SIG-M5 treated with dmso at 0.1 percent for 504 hours (cell line): ENCODE data around the gene OCIAD1.
"Not testable (repeated sequence)": the region's sequence is repeated elsewhere in the genome, so short reads cannot be mapped to it uniquely, and the experiment has no call there.

Experiments
- DNase-seq: peaks from one replicate; lab custom pipeline; 2025; ENCODE audit not compliant: unreplicated experiment; lab: John Stamatoyannopoulos, UW

The OCIAD1 gene

GRCh38 chr4:48816971-48817370 lies 13.9 kb upstream of the OCIAD1 start:
- no peak for DNase-seq

DNA sequence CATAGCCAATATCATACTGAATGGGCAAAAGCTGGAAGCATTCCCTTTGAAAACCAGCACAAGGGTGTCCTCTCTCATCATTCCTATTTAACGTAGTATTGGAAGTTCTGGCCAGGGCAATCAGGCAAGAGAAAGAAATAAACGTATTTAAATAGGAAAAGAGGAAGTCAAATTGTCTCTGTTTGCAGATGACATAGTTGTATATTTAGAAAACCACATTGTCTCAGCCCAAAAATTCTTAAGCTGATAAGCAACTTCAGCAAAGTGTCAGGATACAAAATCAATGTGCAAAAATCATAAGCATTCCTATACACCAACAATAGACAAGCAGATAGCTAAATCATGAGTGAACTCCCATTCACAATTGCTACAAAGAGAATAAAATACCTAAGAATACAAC lies 9.5 kb upstream of the OCIAD1 start:
- not testable (repeated sequence) for DNase-seq

DNA sequence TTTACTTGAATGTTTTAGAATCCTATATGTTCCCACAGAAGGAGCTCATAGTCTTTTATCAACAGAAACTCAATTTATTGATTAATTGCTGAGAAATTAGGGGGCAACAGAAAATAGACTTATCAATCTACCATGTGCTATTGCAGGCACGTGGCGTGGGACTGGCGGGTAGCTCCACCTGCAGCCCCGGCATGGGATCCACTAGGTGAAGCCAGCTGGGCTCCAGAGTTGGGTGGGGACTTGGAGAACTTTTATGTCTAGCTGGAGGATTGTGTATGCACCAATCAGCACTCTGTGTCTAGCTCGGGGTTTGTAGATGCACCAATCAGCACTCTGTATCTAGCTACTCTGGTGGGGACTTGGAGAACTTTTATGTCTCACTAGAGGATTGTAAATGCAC lies 3.3 kb upstream of the OCIAD1 start:
- DNase-seq, result no peak

DNA sequence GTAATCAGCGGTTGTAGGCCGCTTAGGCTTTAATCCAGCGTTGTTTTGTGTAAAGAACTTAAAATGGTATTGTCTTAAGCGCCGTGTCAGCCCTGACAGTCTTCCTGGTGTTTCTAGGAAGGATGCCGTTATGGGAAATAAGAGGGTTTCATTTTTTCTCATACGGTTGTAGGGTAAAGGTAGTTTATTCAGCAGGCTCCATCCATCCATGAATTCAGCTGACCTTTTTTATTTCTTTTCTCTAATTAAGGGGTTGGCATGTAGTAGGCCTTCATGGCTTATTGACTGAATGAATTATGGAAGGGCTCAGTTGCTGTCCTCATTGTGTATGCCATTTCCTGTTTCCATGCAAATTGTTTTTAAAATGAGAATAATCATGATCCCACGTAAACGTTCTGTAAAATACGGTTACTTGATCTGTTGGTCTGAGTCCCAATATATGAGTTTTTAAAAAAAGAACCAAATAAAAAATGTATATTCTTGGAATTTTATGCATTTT lies 693 bp downstream of the OCIAD1 start:
- DNase-seq, result peak; percentile 35

- DNase-seq, result no peak
Observed at GRCh38 chr4:48832571-48832970, 1.7 kb downstream of the OCIAD1 start.

DNA sequence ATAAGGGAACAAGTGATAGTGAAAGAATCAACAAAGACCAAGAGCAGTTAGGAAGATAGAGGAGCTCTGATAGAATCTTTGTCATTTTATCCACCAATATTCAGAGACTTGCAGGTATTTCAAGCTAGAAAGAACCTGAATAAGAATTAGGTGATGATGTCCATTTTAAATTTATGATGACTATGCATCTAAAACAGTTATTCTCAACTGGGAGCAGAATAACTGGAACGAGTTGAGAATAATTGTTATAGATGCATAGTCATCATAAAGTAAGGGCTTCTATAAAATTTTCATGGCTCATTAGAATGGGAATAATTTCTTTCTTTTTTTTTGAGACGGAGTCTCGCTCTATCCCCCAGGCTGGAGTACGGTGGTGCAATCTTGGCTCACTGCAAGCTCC lies 5.8 kb downstream of the OCIAD1 start:
- no peak for DNase-seq

- DNase-seq, result no peak
Observed at GRCh38 chr4:48841045-48841827, 10.3 kb downstream of the OCIAD1 start.

- no peak for DNase-seq
Observed at GRCh38 chr4:48844843-48845242, 14.0 kb downstream of the OCIAD1 start.

DNA sequence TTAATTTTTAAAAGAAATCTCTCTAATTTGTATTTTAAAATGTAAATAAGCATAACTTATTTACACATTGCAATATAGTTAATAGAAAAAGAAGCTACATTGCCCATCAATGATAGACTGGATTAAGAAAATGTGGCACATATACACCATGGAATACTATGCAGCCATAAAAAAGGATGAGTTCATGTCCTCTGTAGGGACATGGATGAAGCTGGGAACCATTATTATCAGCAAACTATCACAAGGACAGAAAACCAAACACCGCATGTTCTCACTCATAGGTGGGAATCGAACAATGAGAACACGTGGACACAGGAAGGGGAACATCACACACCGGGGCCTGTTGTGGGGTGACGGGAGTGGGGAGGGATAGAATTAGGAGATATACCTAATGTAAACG lies 17.9 kb downstream of the OCIAD1 start:
- DNase-seq, result not testable (repeated sequence)

DNA sequence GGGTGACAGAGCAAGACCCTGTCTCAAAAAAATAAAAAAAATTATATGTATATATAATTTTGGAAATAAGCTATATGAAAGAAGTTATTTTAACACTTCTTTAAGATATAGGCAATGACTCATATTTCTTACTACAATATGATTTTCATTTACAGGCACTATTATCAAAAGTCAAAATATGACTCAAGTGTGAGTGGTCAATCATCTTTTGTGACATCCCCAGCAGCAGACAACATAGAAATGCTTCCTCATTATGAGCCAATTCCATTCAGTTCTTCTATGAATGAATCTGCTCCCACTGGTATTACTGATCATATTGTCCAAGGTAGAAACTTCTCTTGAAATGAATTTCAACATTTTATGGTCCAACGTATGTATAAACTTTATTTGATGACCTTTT lies 20.8 kb downstream of the OCIAD1 start:
- no peak for DNase-seq

DNA sequence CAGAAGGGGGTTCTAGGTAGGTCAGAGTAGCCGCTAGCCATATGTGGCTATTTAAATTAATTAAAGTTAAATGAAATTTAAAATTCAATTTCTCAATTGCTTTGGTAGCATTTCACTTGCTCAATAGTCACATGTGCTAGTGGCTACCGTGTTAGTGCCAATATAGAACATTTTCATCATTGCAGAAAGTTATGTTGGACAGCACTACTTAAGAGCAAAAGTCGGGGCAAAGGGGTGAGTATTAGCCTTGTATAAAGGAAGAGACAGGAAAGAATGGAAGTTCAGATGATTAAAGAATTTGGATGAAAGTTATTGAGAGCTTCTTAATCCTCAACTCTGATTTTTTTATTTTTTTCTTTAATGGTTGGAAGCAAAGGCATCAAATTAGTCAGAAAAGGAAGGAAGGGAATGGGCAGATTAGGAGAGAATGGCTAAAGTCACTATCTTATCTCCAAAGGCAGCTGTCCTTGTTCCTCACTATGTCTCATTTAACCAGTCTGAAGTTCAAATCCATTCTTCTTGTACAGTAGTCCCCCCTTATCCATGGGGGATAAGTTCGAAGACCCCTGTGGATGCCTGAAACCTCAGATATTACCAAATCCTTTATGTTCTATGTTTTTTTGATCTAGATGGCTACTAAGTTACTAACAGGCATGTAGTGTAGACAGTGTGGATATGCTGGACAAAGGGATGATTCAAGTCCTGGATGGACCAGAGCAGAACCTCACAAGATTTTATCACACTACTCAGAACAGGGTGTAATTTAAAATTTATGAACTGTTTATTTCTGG lies 22.9 kb downstream of the OCIAD1 start:
- no peak for DNase-seq

DNA sequence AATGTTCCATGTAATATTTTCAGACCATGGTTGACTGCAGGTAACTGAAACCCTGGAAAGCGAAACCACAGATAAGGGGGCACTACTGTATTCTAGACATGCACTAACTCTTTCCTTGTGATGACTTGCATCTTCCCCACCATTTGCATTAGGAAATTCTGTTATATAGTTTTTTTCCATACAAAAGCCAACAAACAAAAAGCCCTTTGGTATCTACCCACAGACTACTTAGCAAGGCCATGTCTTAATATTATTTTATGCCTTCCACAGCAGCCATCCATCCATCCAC lies 23.5 kb downstream of the OCIAD1 start:
- DNase-seq, result no peak

GRCh38 chr4:48854982-48855381 lies 24.1 kb downstream of the OCIAD1 start:
- no peak for DNase-seq

GRCh38 chr4:48858130-48858529 lies 27.2 kb downstream of the OCIAD1 start:
- peak; percentile 18 for DNase-seq

DNA sequence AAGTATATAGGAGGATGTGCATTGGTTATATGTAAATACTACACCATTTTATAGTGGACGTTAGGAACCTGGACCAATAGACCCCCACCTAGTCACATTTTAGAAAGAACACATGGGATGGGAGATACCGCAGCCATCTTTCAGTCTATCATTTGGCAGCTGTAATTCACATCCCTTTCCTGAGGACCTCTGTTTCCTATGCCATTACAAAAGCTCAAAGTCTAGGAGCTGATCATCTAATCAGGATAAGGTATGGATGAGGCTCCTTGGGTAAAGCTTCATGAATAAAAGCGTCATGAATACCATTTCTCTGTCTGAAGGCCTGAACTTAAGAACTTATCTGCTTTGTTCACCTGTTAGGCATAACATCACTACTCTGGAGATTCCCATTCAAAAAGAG lies 31.1 kb downstream of the OCIAD1 start:
- DNase-seq, result no peak

DNA sequence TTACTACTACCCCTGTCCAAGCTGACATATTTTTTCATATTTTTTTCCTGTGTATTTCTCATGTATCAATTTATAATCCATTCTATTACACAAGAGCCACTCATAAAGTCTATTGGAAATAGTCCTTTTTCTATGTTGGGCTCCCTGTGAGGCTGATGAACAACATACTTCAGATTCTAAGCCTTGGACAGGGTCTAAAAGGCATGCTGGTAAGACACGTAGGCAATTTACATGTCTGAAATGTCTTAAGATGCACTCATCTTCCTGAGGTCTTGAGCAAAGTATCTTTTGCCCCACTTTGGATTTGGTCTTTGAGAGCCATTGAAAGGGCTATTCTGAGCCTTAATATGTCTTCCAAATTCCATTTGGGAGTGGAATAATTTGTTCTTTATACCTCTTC lies 31.8 kb downstream of the OCIAD1 start:
- no peak for DNase-seq

DNA sequence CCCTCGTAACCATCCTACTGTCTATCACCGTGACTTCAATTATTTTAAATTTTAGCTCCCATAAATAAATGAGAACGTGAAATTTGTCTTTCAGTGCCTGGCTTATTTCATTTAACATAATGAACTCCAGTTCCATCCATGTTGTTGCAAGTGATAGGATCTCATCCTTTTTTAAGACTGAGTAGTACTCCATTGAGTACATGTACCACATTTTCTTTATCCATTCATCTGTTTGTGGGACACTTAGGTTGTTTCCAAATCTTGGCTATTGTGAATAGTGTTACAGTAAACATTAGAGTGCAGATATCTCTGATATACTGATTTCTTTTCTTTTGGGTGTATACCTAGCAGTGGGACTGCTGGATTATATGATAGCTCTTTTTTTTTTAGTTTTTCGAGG lies 32.8 kb downstream of the OCIAD1 start:
- DNase-seq, result no peak

GRCh38 chr4:48864696-48865095 lies 33.8 kb downstream of the OCIAD1 start:
- DNase-seq, result not testable (repeated sequence)

DNA sequence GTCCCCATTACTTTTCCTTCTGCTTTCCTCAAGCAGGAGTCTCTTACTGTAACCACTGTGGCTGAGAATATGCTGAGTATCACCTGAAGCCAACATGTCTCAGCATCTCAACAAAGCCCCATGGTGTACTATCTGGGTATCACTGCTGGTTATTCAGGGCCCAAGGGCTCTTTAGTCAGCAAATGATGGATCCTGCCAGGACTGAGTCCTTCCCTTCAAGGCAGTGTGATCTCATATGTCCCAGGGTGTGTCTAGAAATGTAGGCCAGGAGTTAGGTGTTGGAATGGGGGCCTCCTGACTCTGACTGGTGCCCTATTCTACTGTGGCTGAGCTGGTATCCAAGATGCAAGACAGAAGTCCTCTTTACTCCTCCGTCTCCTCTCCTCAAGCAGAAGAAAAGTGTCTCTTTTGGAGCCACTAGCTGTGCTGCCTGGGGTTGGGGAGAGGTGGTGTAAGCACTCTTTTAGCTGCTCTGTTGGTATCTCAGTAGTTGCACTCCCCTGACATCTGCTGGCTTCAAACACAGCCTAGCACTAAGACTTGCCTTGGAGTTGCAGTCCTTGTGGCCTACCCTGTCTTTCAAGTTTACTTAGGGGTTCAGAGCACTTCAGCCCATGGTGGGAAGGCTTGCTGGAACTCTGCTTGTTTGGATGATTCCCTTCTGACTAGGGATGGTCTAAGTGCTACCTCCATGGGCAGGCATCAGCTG lies 47.1 kb downstream of the OCIAD1 start:
- no peak for DNase-seq

- no peak for DNase-seq
Observed at GRCh38 chr4:48879561-48880442, 48.9 kb downstream of the OCIAD1 start.

- DNase-seq, result not testable (repeated sequence)
Observed at GRCh38 chr4:48881646-48882045, 50.8 kb downstream of the OCIAD1 start.
